Stimulated activated CD8-positive, alpha-beta memory T cell treated with anti-CD3 and anti-CD28 coated beads, Interleukin-15, amount 100 ng/mL, for 48 hours (primary cell): ENCODE data around the gene FOXN3.

Experiments
- DNase-seq, 2 donors: peaks; one replicate each; pipeline ENCODE4 v3.0.0-alpha.2; 2020; ENCODE audit warnings: low read depth in 2 of 2

FOXN3 gene

DNA sequence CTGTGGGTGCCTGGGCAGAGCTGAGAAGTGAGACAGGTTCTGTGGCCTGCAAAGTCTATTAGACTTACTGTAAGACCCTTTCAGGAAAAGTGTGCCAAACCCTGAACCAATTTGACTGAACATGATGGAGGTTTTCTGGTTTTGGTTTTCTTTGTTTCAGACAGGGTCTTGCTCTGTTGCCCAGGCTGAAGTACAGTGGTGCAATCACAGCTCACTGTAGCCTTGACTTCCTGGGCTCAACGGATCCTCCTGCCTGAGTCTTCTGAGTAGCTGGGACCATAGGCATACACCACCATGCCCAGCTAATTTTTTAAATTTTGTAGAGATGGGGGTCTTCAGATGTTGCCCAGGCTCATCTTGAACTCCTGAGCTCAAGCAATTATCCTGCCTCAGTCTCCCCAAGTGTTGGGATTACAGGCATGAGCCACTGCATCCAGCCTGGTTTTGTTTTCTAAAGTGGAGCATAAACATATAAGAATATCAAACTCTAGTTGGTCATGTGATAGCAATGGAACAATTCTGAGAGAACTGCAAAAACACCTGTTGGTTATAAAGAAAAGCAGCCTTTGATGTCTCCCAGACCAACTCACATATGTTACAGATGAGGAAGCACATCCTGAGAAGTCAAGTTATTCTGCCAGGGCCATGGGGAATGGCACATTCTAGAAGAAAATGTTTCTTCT lies 166.9 kb downstream of the FOXN3 start:
- no peak for DNase-seq

DNA sequence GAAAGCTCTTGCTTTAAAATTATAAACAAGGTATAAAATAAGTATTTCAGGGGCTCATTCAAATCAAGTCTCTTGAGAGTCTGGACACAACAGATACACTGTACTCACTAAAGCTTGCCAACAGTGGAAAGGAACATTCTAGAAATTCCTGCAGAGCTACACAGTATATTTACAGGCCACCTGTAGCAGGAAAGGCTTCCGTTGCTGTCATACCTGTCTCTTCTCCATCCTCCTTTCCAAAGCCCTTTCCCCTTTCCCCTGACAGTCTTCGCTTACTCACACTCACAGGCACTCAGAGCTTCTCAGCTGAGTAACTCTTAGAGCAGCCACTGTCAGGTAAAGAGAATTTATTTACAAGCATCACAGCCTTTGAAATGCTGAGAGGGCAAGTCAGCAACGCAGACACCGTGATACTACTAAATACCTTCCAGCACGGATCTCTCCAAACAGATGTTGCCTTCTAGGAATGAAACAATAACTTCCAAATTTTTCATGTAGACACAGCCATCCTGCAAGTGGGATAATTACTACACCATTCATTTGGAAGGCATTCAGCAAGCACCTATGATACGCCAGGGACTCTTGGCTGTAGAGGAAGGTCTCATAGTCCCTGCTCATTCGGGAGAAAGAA lies 167.9 kb downstream of the FOXN3 start:
- no peak for DNase-seq

DNA sequence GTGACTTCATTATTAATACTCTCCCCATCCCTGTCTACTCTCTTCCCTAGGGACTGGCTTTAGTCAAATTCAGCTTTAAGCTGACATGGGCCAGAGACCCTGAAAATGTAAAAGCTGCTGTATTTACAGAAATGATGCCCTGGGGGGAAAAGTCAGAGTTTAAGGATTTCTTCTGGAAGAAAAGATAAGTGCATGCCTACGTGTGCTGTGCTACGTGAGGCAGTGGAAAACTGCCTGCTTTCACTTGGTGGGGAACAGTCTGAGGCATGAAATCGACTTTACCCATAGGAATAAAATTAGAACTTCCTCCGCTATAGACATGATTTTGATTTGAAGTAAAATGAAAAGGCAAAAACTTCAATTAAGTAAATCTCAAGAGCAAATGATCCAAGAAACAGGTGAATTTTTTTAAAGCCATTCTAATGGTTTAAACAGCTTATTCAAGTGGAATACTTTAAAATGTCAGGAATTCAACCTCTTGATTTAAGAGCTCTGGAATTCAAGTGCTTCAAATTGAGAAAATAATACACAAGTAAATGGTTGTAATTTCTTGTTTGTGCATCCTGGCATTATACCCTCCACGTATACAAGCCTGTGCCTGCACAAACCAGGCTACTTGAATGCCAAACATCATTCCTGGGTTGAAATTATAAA lies 168.5 kb downstream of the FOXN3 start:
- DNase-seq = no peak

DNA sequence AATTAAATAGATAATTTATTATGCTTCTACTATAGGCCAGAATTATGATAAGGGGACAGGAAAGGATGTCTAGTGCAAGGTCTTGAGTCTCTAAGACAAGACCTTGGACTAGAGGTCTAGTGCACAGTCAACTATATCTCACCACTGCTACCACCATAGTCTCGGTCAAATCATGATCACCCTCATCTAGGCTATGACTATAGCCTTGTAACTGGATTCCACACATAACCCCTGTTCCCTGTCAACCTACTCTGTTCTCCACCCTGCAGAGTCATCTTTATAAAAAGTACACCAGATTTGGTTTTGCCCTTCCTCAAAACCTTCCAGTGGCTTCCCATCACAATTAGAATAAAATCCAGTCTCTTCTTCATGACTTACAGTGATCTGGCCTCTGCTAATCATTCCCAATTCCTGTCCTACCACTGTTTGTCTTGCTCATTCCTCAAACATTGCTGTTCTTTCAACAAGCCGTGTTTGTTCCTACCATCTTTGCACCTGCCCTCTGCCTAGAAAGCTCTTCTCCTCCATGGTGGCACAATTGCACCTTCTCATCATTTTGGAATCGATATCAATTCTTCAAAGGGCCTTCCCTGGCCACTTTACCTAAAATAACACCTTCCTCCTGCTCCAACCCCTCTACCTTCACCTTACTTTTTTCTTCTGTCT lies 169.4 kb downstream of the FOXN3 start:
- no peak for DNase-seq

DNA sequence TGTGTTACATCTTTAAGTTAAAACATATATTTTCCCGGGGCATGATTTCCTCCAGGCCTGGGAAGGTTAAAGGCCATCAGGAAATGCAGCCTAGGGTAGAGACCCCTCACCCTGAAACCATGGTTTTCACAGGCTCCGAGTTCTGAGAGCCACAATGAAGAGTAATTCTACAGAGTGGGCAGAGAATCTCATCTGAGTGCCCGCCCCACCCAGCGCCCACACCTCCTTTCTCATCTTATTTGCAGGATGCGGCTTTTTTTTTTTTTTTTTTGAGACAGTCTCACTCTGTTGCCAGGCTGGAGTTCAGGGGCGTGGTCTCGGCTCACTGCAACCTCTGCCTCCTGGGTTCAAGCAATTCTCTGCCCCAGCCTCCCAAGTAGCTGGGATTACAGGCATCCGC lies 170.7 kb downstream of the FOXN3 start:
- no peak for DNase-seq

DNA sequence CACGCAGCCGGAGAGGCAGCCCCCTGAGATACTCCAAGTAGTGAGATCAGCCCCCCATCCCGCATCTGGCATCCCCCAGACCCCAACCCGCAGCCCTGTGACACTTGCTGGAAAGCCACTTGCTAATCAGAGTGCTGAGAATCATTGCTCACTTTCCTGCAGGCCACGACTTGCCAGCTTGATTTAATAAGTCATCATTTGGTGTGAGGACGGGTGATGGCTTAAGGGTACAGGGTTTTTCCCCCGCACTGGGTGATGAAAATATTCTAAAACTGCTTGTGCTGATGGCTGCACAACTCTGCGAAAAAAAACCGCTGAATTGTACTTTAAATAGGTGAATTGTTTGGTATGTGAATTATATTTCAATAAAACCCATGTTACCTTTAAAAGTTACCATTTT lies 171.2 kb downstream of the FOXN3 start:
- no peak for DNase-seq

DNA sequence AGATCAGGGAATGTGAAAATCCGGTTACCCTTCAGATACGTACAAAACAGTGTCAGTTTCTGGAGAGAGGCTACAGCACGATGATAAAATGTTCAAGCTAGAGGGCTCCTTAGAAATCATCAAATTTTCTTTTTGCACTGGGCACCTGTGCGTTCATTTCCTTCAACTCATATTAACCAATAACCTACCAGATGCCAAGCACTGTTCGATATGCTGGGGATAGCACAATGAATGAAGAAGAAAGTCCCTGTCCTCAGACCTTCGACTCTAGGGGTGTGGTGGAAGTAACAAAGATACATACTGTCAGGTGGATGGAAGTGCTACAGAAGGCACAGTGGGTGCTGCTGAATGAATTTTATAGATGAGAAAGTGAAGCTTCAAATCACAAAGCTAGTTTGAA lies 172.3 kb downstream of the FOXN3 start:
- no peak for DNase-seq

DNA sequence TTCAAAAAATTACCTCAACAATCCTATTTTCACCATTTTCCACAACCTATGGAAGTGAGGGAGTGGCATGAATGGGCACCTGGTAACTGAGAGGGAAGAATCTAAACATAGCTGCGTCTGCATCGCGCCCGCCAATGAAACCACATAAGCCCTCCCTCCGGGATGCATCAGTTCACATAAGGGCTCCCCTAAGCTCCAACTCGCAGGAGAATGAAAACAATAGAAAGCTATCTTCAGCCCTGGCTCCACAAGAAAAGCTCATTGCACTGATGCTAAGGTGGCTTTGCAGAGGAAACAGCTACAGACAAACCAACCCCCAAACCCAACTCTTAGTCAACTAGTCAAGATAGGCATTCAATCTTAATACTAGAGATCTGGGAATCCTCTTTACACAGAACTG lies 173.3 kb downstream of the FOXN3 start:
- no peak for DNase-seq

DNA sequence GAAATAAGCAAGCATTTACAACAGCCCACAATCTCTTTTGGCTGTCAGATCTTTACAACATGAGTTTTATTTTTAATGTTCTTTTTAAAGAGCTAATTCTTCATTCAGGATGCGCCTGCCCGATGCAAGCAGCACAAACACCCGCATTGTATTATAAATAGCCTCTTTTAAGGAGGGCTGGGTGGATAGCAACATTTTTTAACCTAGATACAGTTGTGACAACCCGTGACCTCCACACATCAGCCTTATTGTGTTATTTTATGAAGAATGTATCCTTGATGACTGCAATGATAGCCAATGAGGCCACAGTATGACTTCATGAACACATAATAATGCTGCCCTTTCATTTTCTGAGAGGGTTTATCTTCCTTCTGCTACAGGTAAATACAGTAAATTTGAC lies 173.7 kb downstream of the FOXN3 start:
- no peak for DNase-seq

DNA sequence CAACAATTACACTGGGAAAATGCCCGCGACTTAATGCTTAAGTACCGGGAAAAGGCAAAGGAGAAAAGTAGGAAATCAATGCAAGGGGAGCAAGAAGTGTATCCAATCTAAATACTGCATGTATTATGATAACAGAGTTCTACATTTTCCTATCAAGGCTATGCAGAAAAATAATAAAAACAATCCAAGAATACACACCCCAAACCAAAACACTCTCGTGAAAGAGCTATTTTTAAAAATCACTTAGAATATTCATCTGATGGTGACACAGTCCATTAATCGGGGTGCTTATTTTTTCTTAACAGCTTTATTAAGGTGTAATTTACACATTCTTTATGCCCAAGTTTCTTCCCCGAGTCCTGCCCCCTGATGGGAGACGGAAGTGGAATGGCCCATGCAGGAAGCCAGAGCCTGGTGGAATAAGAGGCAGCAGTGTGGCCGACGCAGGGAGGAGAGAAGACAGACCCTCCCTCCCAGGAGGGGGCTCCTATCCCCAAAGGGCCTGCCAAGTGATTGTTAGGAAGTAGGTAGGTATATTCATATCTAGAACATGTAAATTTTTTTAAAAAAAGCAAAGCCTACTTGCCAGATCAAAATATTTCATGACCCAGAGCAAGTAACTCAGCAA lies 174.3 kb downstream of the FOXN3 start:
- no peak for DNase-seq

DNA sequence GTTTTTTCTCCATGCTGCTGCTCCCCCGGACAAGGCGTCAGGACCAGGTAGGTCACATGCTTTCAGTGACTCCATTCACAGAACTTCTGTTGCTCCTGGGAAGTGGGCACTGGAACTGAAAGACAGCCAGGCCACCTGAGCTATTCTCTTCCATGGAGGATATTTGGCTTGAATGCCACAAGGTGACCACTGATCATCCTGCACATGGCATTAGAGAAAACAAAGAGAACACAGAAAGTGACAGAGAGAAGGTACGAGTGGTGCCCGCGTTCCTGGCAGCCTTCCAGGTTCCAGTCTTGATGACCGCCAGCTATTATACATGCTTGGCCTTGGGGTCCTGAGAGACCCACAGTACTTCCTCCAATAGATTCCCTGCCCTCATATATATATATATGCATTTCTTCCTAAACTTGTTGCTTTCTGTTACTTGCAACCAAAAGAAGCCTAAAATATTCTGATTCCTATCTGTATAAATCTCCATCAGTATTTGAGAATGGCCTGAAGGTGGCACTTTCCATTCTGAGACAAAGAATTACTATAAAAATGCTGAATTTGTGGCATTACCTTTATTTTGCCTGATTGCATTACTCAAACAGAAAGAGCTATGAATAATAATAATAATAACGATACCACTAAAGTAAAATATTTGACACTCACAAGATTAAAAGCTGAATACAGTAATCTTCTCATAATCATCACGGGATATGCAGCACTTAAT lies 174.9 kb downstream of the FOXN3 start:
- DNase-seq = no peak

DNA sequence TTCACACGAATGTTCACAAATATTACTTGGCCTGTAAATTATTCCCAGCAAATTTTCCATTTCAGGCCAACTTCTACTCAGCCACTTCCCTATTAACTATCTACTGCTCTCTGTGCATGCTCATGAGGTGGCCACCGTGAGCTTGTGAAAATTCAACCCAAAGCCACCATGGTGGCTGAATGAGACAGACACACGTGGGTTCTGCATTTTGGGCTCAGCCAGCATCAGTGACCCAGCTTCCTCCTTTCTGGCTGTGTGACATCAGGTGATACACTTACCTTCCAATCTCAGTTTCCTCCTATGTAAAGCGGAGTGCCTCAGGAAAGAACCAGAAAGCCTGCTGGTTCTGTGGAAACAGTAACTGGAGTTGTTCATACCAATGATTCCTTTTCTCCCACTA lies 175.8 kb downstream of the FOXN3 start:
- no peak for DNase-seq

DNA sequence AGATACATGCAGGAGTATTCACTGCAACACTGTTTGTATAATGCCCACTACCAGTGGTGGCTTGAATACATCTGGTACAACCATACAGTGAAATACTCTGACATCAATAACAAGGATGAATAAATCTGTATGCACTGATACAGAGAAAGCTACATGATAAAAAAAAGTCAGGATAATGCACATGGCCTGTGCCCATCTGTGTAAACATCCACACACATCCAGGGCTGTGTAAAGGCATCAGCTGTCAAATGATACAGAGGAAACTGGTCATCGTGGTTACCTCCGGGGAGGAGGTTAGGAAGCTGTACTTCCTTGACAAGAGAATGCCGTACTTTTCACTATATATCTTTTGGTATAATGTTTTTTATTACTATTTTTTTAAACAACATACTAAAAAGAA lies 176.6 kb downstream of the FOXN3 start:
- no peak for DNase-seq

DNA sequence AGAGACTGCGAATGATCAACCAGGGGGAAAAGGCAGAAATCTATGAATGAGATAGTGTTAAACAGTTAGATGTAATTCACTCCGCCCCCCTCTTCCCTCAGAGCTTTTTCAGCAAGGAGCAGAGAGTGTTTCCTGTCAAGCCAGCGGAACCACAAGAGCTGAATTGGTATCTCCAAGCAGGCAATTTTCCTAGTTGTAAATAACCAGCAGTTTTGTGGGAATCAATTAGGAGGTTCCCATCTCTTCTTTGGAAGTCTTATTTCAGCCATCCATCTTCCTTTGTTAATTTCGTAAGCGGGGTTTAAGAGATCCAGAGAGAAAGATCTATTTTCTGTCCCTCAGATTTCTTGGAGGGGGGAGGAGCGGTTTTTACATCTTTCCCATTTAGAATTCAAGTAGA lies 178.0 kb downstream of the FOXN3 start:
- no peak for DNase-seq

DNA sequence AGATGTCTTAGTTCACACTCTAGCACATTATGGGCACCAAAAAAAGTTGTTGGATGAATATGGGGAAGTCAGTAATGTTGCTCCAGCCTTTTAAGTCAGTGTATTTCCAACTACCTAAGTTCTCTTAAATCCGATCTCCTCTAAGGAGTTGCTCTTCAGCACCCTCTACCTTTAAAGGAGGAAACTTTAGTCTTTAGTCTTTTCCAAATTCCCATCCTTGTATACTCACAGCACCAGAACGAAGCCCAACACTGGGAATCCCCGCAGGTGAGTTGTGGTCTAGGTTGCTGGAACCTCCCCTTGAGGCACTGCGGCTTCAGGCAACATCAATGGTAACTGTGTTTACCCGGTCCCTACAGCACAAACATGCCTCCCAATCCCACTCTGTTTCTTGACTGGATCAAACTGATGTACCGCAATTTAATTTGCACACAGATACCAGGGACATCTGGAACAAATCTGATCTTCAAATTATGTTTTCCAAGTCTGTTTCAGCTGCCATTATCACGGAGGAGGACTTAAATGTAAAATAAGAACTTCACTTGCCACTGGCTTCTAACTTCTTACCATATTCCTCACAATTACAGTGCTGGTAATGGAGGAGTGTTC lies 179.0 kb downstream of the FOXN3 start:
- DNase-seq = no peak

DNA sequence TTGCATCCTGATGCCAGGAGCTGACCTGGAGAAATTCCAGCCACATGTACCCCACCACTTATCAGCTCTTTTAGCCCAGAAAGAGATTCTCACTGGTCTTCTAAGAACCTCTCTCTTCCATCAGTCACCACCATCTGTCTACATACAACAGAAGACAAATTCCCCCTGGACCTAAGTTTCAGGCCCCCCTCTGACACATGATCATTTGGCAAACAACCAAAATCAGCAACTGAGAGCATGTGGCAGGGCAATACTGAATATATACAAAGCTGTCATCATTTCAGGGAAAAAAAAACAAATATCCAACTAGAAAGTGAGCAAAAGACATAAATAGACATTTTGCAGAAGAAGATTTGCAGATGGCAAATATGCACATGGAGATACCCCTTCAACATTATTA lies 180.2 kb downstream of the FOXN3 start:
- DNase-seq = no peak

DNA sequence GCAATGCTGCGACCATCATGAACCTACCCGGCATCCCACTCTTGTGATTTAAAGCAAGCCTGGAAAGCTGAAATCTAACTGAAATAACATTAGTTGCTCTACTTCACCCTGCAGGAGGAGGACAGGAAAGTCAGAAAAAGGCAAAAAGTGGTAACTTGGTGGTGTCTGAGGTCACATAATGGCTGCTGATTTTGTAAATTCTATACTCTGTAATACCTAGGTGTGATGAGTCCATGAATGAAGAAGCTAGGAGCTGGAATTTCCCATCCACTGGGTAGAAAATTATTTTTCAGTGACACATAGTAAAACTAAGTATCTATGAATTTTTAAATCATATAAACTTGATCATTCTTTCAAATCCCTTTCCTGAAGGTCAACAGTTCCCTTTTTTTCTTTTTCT lies 183.8 kb downstream of the FOXN3 start:
- DNase-seq = no peak

DNA sequence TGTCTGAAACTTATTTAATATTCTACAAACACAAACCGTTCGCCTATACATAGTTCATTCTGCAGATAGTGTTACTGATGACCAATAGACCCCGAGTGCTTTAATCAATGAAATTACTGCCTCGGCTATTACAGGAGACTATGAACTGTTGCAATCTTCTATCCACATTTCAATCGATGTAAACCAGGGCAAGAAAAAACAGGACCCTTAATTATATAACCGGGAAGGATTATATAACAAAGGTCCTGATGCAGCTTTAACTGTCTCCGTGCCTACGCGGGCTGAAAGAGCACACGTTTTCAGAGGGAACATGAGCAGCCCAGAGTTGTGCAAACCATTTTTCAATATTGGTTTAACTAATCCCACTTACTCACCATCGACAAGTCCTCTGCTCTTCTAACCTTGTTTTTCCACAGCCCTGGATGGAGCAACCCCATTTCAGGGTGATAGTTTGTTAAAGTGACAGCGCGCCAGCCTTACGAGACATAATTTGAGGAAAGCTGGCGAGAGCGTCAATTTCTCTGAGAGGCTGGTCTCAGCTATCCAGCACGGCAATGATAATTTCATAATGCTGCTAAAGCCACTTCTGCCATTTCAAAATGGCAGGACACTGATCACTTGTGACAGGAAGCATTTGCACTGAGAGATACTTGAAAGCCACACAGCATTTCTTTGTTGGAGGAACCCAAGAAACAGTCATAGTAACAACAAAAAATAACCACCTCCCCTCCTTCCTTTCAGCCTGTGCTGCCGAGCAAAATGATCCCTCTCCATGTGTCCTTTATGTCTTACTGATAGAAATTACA lies 184.6 kb downstream of the FOXN3 start:
- DNase-seq = no peak

DNA sequence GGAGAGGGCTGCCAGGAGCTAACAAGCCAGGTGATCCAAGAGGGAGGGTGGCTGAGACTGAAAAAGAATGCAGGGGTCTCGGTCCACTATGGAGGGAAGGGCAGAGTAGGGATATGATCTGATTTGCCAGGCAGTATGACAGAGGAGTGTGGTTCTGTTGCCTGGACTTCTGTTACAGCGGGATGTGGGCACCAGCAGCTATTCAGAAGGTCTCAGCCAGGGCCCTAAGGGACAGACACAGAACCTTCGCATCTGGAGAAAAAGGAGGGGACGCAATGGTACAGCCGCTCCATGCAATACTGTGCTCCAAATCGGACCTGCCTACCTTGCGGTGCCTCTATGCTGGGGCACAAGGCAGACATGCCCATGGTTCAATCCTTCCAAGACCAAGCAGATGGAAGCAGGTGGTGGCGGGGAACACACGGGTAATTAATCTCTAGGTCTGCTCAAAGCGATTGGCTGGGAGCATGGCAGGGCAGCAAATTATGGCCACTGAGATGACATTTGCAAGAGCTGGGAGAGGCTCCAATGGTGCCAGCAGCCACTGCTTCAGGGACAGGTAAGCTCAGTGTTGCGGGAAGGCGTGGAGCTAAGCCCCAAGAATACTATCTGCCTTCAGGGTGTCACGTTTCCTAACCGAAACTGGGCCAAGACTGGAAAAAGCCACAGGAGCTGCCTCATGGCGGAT lies 185.5 kb downstream of the FOXN3 start:
- no peak for DNase-seq
